Esophagus (tissue), 2 donors: Measurements from ENCODE around the gene RYR1. TPM values are rescaled to one million over a fixed set of nuclear protein-coding genes. Genes with fewer than 3 reads are reported as not detected.
"Not testable (repeated sequence)": the region's sequence is repeated elsewhere in the genome, so short reads cannot be mapped to it uniquely, and the experiment has no call there.

Experiments used
- H3K27ac ChIP-seq, 2 donors: one replicate each; pipeline ENCODE4 v1.5.1; 2013; ENCODE audit warnings: low read depth in 2 of 2, mild to moderate bottlenecking in 2 of 2, inconsistent platforms in 1 of 2, low read length in 1 of 2, moderate library complexity in 1 of 2
- H3K27me3 ChIP-seq, 2 donors: one replicate each; pipeline ENCODE4 v1.6.1; 2013; ENCODE audit warnings: low read length in 2 of 2, control low read depth in 1 of 2, mild to moderate bottlenecking in 1 of 2; ENCODE audit not compliant: insufficient read depth in 2 of 2, control insufficient read depth in 1 of 2
- H3K36me3 ChIP-seq, 2 donors: one replicate each; pipeline ENCODE4 v1.6.1; 2013; ENCODE audit warnings: low read length in 1 of 2; ENCODE audit not compliant: control insufficient read depth in 2 of 2, insufficient read depth in 2 of 2
- H3K4me1 ChIP-seq, 2 donors: one replicate each; pipeline ENCODE4 v1.6.1; 2013; ENCODE audit warnings: low read length in 1 of 2; ENCODE audit not compliant: control insufficient read depth in 2 of 2, insufficient read depth in 2 of 2
- H3K4me3 ChIP-seq, 2 donors: one replicate each; pipeline ENCODE4 v1.5.1; 2013; ENCODE audit warnings: low read length in 2 of 2, mild to moderate bottlenecking in 2 of 2, low read depth in 1 of 2, moderate library complexity in 1 of 2
- H3K9me3 ChIP-seq, 2 donors: one replicate each; pipeline ENCODE4 v1.6.1; 2013; ENCODE audit warnings: mild to moderate bottlenecking in 2 of 2, low read depth in 1 of 2, low read length in 1 of 2, moderate library complexity in 1 of 2; ENCODE audit not compliant: control insufficient read depth in 2 of 2, insufficient read depth in 1 of 2
- WGBS, 2 donors: extraction: QIAGEN DNeasy Blood & Tissue Kit; methylation state at CpG; one replicate each; pipeline ENCODE4 v1.1.7; 2013; 5-methylcytosine and 5-hydroxymethylcytosine counted together
- polyA plus RNA-seq, 2 donors: library from polyadenylated mRNA; stranded (reverse); fragments of 200-250 nt; gene quantifications; one replicate each; pipeline ENCODE4 v1.2.3, GENCODE V29; 2013
- donor health status: healthy with polysubstance abuse.
- donor health status: Bipolar disorder and iron deficiency.

The RYR1 gene
- polyA plus RNA-seq, 2 donors = 8.0 to 8.7 TPM

GRCh38 chr19:38399537-38399936 lies 34.0 kb upstream of the RYR1 start:
- no peaks in the 10 kb centered on the region for H3K27me3 ChIP-seq
- 42 to 63% methylated on average over 1 of the region's 1 CpG for WGBS, 2 donors

GRCh38 chr19:38400361-38400760 lies 33.1 kb upstream of the RYR1 start:
- Histone ChIP-seq H3K27ac (no peak overlapping the region), H3K9me3 (no peaks in the 10 kb centered on the region), H3K36me3 (peaks cover 0 to 8% of the 10 kb centered on the region in 2 donors), H3K4me3 (no peak overlapping the region), H3K4me1 (peaks cover 0 to 5% of the 10 kb centered on the region in 2 donors), H3K27me3 (no peaks in the 10 kb centered on the region)
- WGBS, 2 donors = 75% methylated on average over 5 of the region's 5 CpGs

More at GRCh38 chr19:38399537-38399936, 34.0 kb upstream of the RYR1 start:
- no peak overlapping the region for H3K4me3 ChIP-seq
- H3K9me3 ChIP-seq = no peaks in the 10 kb centered on the region
- H3K27ac ChIP-seq = no peak overlapping the region
- peaks cover 0 to 5% of the 10 kb centered on the region in 2 donors for H3K4me1 ChIP-seq
- no peaks in the 10 kb centered on the region for H3K36me3 ChIP-seq

GRCh38 chr19:38401148-38401547 lies 32.3 kb upstream of the RYR1 start:
- no peaks in the 10 kb centered on the region for H3K27me3 ChIP-seq
- 56 to 63% methylated on average over 3 of the region's 3 CpGs for WGBS, 2 donors
- peaks cover 0 to 2% of the 10 kb centered on the region in 2 donors for H3K4me1 ChIP-seq
- peaks cover 0 to 10% of the 10 kb centered on the region in 2 donors for H3K36me3 ChIP-seq
- H3K27ac ChIP-seq = no peak overlapping the region
- H3K4me3 ChIP-seq = no peak overlapping the region
- H3K9me3 ChIP-seq = no peaks in the 10 kb centered on the region

DNA sequence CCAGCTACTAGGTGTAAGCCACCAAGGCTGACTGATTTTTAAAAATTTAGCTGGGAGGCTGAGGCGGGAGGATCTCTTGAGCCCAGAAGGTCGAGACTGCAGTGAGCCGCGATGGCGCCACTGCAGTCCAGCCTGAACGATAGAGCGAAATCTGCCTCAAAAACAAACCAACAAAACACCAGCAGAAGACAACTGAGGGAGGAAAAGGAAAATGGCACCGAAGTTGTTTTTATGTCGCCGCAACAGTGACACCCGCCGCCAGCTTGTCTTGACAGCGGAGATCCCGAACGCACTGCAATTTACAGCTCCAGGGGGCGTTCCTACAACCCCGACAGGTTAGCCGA lies 30.9 kb upstream of the RYR1 start:
- Histone ChIP-seq H3K36me3 (peaks cover 3 to 17% of the 10 kb centered on the region in 2 donors), H3K27me3 (no peaks in the 10 kb centered on the region), H3K4me3 (peak overlapping the region; percentile 26 to 73), H3K4me1 (peaks cover 0 to 2% of the 10 kb centered on the region in 2 donors), H3K9me3 (no peaks in the 10 kb centered on the region), H3K27ac (peak overlapping the region; percentile 3 to 73)
- 6 to 7% methylated on average over 18 of the region's 18 CpGs for WGBS, 2 donors

DNA sequence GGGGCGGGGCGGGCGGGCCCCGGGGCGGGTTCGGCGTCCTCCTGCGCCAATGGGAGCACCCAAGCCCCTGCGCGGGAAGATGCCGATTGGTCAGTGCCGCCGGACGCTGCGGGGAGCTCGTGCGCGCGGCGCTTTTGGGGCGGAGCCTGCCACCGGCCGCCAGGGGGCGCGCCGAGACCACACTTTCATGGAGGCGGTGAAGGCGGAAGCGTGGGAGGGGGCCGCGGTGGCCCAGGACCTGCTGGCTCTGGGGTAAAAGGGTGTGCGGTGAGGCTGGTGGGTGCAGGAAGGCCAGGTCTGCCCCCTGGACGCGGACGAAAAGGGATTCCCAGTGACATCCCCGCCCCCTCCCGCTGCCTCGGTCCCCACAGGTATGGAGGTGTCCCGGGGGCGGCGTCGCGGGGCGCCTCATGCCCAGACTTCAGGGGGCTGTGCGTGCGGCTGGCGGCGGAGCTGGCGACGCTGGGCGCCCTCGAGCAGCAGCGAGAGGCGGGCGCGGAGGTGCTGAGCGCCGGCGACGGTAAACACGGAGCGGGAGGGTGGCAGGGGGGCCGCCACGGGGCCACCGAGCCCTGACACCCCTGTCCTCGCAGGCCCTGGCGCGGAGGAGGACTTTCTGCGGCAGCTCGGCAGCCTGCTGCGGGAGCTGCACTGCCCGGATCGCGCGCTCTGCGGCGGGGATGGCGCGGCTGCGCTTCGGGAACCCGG lies 30.4 kb upstream of the RYR1 start, which contains the start of gene FAM98C:
Gene FAM98C (plus strand): TSS at position 127 of the 708 bp plus-strand sequence. CDS start 61 bp downstream, at position 188.
- 0 to 1% methylated on average over 60 to 82 of the region's 82 CpGs for WGBS, 2 donors
- H3K4me3 ChIP-seq = peak within 1 kb of the TSS; percentile 73 to 99
- H3K4me1 ChIP-seq = peaks cover 0 to 2% of the 10 kb centered on the region in 2 donors
- no peaks in the 10 kb centered on the region for H3K27me3 ChIP-seq
- H3K9me3 ChIP-seq = no peaks in the 10 kb centered on the region
- H3K27ac ChIP-seq = peak within 1 kb of the TSS; percentile 86 to 90
- H3K36me3 ChIP-seq = peaks cover 3 to 17% of the 10 kb centered on the region in 2 donors

GRCh38 chr19:38404858-38405257 lies 28.6 kb upstream of the RYR1 start:
- no peak overlapping the region for H3K4me3 ChIP-seq
- H3K27ac ChIP-seq = no peak overlapping the region
- H3K36me3 ChIP-seq = peaks cover 3 to 17% of the 10 kb centered on the region in 2 donors
- H3K27me3 ChIP-seq = no peaks in the 10 kb centered on the region
- 91 to 93% methylated on average over 6 of the region's 6 CpGs for WGBS, 2 donors
- H3K9me3 ChIP-seq = no peaks in the 10 kb centered on the region
- peaks cover 0 to 2% of the 10 kb centered on the region in 2 donors for H3K4me1 ChIP-seq

DNA sequence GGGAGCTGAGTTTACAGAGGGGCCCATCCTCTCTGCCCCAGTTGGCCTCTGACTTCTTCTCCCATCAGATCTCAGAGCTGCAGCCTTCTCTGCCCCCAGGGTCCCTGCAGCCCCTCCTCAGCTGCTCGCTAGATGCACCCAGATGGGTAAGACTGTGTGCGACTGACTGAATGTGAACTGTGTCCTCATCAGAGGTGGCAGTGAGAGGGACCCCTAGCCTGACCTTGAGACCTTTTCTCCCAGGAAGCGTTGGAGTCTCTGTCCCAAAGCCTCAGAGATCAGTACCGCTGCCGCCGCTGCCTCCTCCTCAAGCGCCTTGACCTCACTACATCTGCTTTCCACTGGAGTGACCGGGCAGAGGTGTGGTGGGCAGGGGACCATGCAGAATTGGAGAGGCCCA lies 28.2 kb upstream of the RYR1 start:
- H3K36me3 ChIP-seq = peaks cover 3 to 17% of the 10 kb centered on the region in 2 donors
- H3K4me3 ChIP-seq = no peak overlapping the region
- no peak overlapping the region for H3K27ac ChIP-seq
- H3K9me3 ChIP-seq = no peaks in the 10 kb centered on the region
- peaks cover 0 to 2% of the 10 kb centered on the region in 2 donors for H3K4me1 ChIP-seq
- no peaks in the 10 kb centered on the region for H3K27me3 ChIP-seq
- 95% methylated on average over 8 of the region's 8 CpGs for WGBS, 2 donors

DNA sequence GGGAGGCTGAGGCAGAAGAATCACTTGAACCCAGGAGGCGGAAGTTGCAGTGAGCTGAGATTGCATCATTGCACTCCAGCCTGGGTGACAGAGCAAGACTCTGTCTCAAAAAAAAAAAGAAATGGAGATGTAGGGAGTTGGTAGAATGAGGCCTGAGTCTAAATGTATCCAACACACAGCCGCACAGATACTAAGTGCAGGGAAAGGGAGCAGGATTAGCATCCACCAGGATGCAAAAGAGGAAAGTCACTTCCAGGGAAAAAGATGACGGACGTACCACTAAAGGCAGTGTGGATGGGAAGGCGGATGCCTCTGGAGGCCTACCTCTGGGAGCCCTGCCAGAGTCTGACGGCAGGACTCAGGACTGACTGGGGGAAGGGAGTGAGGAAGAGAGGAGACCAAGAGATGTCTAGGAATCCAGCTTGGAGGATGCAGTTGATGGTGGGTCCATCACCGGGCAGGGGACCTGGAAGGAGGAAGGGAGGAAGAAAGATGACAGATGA lies 23.8 kb upstream of the RYR1 start:
- Histone ChIP-seq H3K4me3 (no peak overlapping the region), H3K9me3 (no peaks in the 10 kb centered on the region), H3K36me3 (peaks cover 3 to 16% of the 10 kb centered on the region in 2 donors), H3K27me3 (no peaks in the 10 kb centered on the region), H3K27ac (no peak overlapping the region), H3K4me1 (no peaks in the 10 kb centered on the region)
- WGBS, 2 donors = 54 to 56% methylated on average over 7 of the region's 7 CpGs

GRCh38 chr19:38410407-38410806 lies 23.1 kb upstream of the RYR1 start:
- WGBS, 2 donors = 78 to 82% methylated on average over 6 of the region's 6 CpGs
- H3K36me3 ChIP-seq, H3K4me3 ChIP-seq, H3K27ac ChIP-seq, H3K9me3 ChIP-seq, H3K4me1 ChIP-seq, H3K27me3 ChIP-seq: not testable (repeated sequence)
